Adrenal gland (tissue), 5 donors: ENCODE results near the gene ZDHHC7.

Experiments used
- CTCF ChIP-seq, 6 experiments: fragments of 450-650 bp in 4 of 6; fragments of 200-600 bp in 2 of 6; sonication (generic) in 1 of 6; IDR thresholded peaks; 1 replicate in 5 of 6; 2 replicates in 1 of 6; pipeline versions ENCODE4 v1.5.1 to v1.8.0; 2016 to 2021; ENCODE audit warnings: antibody characterized with exemption in 6 of 6, mild to moderate bottlenecking in 2 of 6, moderate library complexity in 1 of 6
- POLR2A ChIP-seq, 2 donors: fragments of 450-650 bp; IDR thresholded peaks; one replicate each; pipeline ENCODE4 v1.6.1; 2017; ENCODE audit warnings: antibody characterized with exemption in 2 of 2, mild to moderate bottlenecking in 2 of 2, moderate library complexity in 1 of 2
- donor health status: DM: no; HTN: no; CAD: no.

GRCh38 chr16:85052536-85052935 lies 41.2 kb upstream of the ZDHHC7 start:
- TF ChIP-seq CTCF (IDR thresholded peaks at IDR 0.05) (no peak), POLR2A (IDR thresholded peaks at IDR 0.05) (no peak)
